ENCODE results near the gene SPDYC. TPM values are rescaled to one million over a fixed set of nuclear protein-coding genes. Genes with fewer than 3 reads are reported as not detected.

The SPDYC gene
- total RNA-seq, 1 donor from 2014 or later: not detected

DNA sequence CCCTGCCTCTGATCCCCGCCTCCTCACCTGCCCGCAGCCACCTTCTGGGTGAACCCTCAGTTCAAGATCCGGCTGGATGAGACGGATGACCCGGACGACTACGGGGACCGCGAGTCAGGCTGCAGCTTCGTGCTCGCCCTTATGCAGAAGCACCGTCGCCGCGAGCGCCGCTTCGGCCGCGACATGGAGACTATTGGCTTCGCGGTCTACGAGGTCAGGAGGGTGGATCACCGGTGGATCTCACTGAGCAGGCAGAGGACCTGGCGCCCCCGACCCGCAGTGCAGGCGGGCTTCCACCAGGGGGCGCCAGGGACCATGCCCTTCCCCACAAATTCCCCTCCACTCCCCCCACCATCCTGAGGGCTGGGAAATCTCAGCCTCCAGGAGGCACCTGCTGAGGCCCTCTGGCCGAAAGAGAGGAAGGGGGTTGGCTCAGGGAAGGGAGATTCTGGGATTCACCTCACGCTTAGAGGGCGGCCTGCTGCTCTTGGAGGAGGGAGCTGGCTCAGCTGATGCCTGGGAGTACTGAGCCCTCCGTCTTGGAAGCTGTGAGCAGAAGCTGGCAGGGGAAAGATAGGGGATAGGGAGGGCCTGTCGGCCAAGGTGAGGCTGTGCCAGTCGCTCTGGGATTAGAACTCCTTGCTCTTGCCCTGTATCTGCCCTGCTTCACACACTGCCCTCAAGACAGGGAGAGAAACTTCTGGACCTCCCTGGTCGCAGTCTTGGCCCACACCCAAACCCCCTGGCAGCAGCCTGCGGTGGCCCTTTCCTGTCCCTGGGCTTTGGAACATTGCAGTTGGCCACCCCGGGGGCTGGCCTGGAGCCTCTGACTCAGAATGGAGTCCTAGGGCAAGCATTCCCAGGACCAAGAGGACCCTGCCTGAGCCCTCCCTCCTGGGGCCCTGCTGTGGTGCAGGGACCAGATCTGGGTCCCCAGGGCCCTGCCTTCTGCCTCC, 34.9 kb downstream of the SPDYC start:
- TF ChIP-seq, protein P1, sequence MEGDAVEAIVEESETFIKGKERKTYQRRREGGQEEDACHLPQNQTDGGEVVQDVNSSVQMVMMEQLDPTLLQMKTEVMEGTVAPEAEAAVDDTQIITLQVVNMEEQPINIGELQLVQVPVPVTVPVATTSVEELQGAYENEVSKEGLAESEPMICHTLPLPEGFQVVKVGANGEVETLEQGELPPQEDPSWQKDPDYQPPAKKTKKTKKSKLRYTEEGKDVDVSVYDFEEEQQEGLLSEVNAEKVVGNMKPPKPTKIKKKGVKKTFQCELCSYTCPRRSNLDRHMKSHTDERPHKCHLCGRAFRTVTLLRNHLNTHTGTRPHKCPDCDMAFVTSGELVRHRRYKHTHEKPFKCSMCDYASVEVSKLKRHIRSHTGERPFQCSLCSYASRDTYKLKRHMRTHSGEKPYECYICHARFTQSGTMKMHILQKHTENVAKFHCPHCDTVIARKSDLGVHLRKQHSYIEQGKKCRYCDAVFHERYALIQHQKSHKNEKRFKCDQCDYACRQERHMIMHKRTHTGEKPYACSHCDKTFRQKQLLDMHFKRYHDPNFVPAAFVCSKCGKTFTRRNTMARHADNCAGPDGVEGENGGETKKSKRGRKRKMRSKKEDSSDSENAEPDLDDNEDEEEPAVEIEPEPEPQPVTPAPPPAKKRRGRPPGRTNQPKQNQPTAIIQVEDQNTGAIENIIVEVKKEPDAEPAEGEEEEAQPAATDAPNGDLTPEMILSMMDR (IDR thresholded peaks at IDR 0.05; ENCODE audit: unreplicated experiment): peak; percentile 83
- no peaks in the 10 kb centered on the region for H3K9me3 Mint-ChIP-seq (ENCODE audit: low read depth)
- DNase-seq (ENCODE audit: low spot score, unreplicated experiment): peak; percentile 43
- H3K27me3 Mint-ChIP-seq: no peaks in the 10 kb centered on the region
- H3K27ac Mint-ChIP-seq: no peak overlapping the region
- no peak overlapping the region for H3K4me3 Mint-ChIP-seq (ENCODE audit: low read depth)
- H3K36me3 Mint-ChIP-seq (ENCODE audit: insufficient read depth): peaks cover 21% of the 10 kb centered on the region
- peaks cover 3% of the 10 kb centered on the region for H3K4me1 Mint-ChIP-seq (ENCODE audit: low read depth)

DNA sequence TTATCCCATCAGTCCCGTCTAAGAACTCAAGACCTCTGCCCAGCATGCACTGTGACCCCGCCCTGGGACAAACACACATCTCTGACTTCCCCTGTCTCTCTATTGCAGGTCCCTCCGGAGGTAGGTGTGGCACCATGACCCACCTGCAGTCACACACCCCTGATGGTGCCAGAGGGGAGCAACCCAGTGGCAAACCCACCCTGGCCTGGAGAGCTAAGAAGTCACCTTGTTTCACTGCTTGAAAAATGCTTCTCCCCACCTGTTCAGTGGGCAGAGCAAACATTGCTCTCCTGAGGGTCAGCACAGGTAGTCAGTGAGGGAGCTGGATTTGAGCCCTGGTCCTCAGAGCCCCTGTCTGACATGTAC, 35.6 kb downstream of the SPDYC start:
- H3K4me1 Mint-ChIP-seq (ENCODE audit: low read depth): no peaks in the 10 kb centered on the region

DNA sequence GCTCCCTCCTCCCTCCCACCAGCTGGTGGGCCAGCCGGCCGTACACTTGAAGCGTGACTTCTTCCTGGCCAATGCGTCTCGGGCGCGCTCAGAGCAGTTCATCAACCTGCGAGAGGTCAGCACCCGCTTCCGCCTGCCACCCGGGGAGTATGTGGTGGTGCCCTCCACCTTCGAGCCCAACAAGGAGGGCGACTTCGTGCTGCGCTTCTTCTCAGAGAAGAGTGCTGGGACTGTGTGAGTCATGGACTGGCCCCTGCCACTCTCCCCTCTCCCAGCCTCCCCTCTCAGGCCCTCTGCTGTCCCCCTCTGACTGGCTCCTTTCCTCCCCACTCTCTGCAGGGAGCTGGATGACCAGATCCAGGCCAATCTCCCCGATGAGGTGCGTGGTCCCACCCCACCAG, 36.4 kb downstream of the SPDYC start:
- Mint-ChIP-seq H3K27ac (no peak overlapping the region), H3K4me1 (ENCODE audit: low read depth) (no peaks in the 10 kb centered on the region), H3K36me3 (ENCODE audit: insufficient read depth) (peaks cover 20% of the 10 kb centered on the region), H3K9me3 (ENCODE audit: low read depth) (no peaks in the 10 kb centered on the region), H3K27me3 (no peaks in the 10 kb centered on the region), H3K4me3 (ENCODE audit: low read depth) (no peak overlapping the region)
- TF ChIP-seq, protein P1 (IDR thresholded peaks at IDR 0.05; ENCODE audit: unreplicated experiment): no peak
- no peak for DNase-seq (ENCODE audit: low spot score, unreplicated experiment)

More for the DNA sequence above, 35.6 kb downstream of the SPDYC start:
- TF ChIP-seq, protein P1 (IDR thresholded peaks at IDR 0.05; ENCODE audit: unreplicated experiment): no peak
- peaks cover 20% of the 10 kb centered on the region for H3K36me3 Mint-ChIP-seq (ENCODE audit: insufficient read depth)
- no peak overlapping the region for H3K27ac Mint-ChIP-seq
- no peaks in the 10 kb centered on the region for H3K9me3 Mint-ChIP-seq (ENCODE audit: low read depth)
- H3K4me3 Mint-ChIP-seq (ENCODE audit: low read depth): no peak overlapping the region
- DNase-seq (ENCODE audit: low spot score, unreplicated experiment): no peak
- no peaks in the 10 kb centered on the region for H3K27me3 Mint-ChIP-seq

DNA sequence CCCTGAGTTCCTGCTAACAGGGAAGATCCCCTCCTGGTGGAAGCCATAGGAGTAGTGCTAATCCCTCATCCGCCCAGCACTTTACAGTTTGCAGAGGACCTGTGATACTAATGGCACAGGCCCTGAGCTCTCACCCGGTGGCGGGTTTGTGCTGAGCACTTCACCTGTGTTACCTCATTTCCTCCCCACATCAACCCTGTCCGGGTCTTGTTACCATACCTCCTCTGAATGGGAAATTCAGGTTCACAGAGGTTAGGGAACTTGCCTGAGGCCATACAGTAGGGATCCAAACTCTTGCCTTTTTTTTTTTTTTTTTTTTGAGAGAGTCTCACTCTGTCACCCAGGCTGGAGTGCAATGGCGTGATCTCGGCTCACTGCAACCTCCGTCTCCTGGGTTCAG, 36.9 kb downstream of the SPDYC start:
- H3K36me3 Mint-ChIP-seq (ENCODE audit: insufficient read depth): peaks cover 20% of the 10 kb centered on the region
- H3K27me3 Mint-ChIP-seq: no peaks in the 10 kb centered on the region
- no peak for DNase-seq (ENCODE audit: low spot score, unreplicated experiment)
- H3K27ac Mint-ChIP-seq: no peak overlapping the region
- TF ChIP-seq, protein P1 (IDR thresholded peaks at IDR 0.05; ENCODE audit: unreplicated experiment): no peak
- H3K4me3 Mint-ChIP-seq (ENCODE audit: low read depth): no peak overlapping the region
- no peaks in the 10 kb centered on the region for H3K4me1 Mint-ChIP-seq (ENCODE audit: low read depth)
- no peaks in the 10 kb centered on the region for H3K9me3 Mint-ChIP-seq (ENCODE audit: low read depth)

DNA sequence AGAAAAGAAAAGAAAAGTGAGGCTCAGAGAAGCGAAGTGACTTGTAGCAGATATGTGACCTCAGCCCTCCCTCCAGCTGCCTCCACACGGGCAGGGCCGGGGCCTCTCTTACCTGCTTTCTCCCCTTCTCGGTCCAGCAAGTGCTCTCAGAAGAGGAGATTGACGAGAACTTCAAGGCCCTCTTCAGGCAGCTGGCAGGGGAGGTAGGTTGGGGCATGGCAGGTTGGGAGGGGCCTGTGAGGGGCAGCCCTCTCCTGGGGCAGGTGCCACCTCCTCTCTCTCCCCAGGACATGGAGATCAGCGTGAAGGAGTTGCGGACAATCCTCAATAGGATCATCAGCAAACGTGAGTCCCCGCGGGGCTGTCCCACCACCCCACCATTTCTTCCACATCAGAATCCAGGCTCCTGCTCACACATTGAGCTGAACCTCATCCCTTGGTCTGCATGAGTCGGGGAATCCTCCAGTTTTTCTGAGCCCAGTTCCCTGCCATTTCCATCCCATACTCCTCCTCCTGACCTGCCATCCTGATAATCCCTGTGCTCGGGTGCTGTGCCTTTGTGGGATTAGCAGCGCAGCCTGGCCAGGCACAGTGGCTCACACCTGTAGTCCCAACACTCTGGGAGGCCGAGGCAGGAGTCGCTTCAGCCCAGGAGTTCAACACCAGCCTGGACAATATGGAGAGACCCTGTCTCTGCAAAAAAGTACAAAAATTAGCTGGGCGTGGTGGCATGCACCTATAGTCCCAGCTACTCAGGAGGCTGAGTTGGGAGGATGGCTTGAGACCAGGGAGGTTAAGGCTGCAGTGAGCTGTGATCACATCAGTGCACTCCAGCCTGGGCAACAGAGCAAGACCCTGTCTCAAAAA, 38.1 kb downstream of the SPDYC start:
- no peaks in the 10 kb centered on the region for H3K27me3 Mint-ChIP-seq
- TF ChIP-seq, protein P1 (IDR thresholded peaks at IDR 0.05; ENCODE audit: unreplicated experiment): no peak
- peaks cover 21% of the 10 kb centered on the region for H3K36me3 Mint-ChIP-seq (ENCODE audit: insufficient read depth)
- no peak overlapping the region for H3K27ac Mint-ChIP-seq
- no peak for DNase-seq (ENCODE audit: low spot score, unreplicated experiment)
- H3K4me3 Mint-ChIP-seq (ENCODE audit: low read depth): no peak overlapping the region
- H3K9me3 Mint-ChIP-seq (ENCODE audit: low read depth): no peaks in the 10 kb centered on the region
- peaks cover 5% of the 10 kb centered on the region for H3K4me1 Mint-ChIP-seq (ENCODE audit: low read depth)

Data from progenitor cell of endocrine pancreas (in vitro differentiated cells).